Vagina (tissue), 2 donors: ENCODE measurements around the gene PCDHGB4.

ENCODE experiments used
- CTCF ChIP-seq, 3 experiments: fragments of 450-650 bp in 2 of 3; fragments of 200-600 bp in 1 of 3; sonication (generic) in 1 of 3; IDR thresholded peaks; one replicate each; pipeline ENCODE4 v1.5.1; 2017 to 2019; ENCODE audit warnings: antibody characterized with exemption in 3 of 3, mild to moderate bottlenecking in 2 of 3, moderate library complexity in 2 of 3
- POLR2A ChIP-seq, 2 donors: fragments of 450-650 bp; IDR thresholded peaks; one replicate each; pipeline ENCODE4 v1.6.1; 2017; ENCODE audit warnings: antibody characterized with exemption in 2 of 2, mild to moderate bottlenecking in 2 of 2, moderate library complexity in 2 of 2
- POLR2AphosphoS5 ChIP-seq, 2 donors: sonication (generic); formaldehyde crosslinking; IDR thresholded peaks; one replicate each; pipeline ENCODE4 v1.9.0; 2017; ENCODE audit warnings: antibody characterized with exemption in 2 of 2, mild to moderate bottlenecking in 2 of 2, low read depth in 1 of 2; ENCODE audit not compliant: insufficient read depth in 1 of 2

GRCh38 chr5:141354900-141355469 is 32.5 kb upstream of the PCDHGB4 start, which contains the start of gene PCDHGA4:
- TF ChIP-seq CTCF (IDR thresholded peaks at IDR 0.05) (no peak), POLR2A (IDR thresholded peaks at IDR 0.05) (no peak), POLR2AphosphoS5 (IDR thresholded peaks at IDR 0.05; ENCODE audit: insufficient read depth in 1 of 2, low read depth in 1 of 2) (no peak)
